Brain microvascular endothelial cell (primary cell): ENCODE results near the gene SLC19A3.
A peak's percentile ranks its signal among the peaks of the same experiment; 100 is the strongest.
"Not testable (repeated sequence)": the region's sequence is repeated elsewhere in the genome, so short reads cannot be mapped to it uniquely, and the experiment has no call there.

Experiments used
- DNase-seq: peaks from one replicate; pipeline ENCODE4 v3.0.0-alpha.2; 2020
- H3K27ac ChIP-seq: fragments of 250-450 bp; sonication (Bioruptor Pico); 2 replicates; pipeline ENCODE4 v1.5.1; 2020; ENCODE audit warnings: mild to moderate bottlenecking, moderate library complexity
- H3K27me3 ChIP-seq: fragments of 250-450 bp; sonication (Bioruptor Pico); replicated peaks from 2 replicates; pipeline ENCODE4 v1.5.1; 2020; ENCODE audit warnings: mild to moderate bottlenecking
- H3K36me3 ChIP-seq: fragments of 250-450 bp; sonication (Bioruptor Pico); replicated peaks from 2 replicates; pipeline ENCODE4 v1.5.1; 2020; ENCODE audit warnings: mild to moderate bottlenecking
- H3K4me3 ChIP-seq: 2 replicates; pipeline ENCODE4 v1.5.1; 2011; ENCODE audit warnings: low read depth, mild to moderate bottlenecking, control low read depth, low read length, moderate library complexity
- in situ Hi-C: cut with HindIII; loops from 2 replicates; pipeline ENCODE4 v1.10.0; 2017; ENCODE audit warnings: low sequenced_read_pairs, low pct_ligation_motif_present
- TF ChIP-seq, protein P1 (sequence below): IDR thresholded peaks from 2 replicates; pipeline ENCODE4 v1.5.1; 2011; ENCODE audit warnings: low read depth, mild to moderate bottlenecking, moderate library complexity, low read length, control low read depth, inconsistent platforms; ENCODE audit errors: missing control alignments

SLC19A3 gene

DNA sequence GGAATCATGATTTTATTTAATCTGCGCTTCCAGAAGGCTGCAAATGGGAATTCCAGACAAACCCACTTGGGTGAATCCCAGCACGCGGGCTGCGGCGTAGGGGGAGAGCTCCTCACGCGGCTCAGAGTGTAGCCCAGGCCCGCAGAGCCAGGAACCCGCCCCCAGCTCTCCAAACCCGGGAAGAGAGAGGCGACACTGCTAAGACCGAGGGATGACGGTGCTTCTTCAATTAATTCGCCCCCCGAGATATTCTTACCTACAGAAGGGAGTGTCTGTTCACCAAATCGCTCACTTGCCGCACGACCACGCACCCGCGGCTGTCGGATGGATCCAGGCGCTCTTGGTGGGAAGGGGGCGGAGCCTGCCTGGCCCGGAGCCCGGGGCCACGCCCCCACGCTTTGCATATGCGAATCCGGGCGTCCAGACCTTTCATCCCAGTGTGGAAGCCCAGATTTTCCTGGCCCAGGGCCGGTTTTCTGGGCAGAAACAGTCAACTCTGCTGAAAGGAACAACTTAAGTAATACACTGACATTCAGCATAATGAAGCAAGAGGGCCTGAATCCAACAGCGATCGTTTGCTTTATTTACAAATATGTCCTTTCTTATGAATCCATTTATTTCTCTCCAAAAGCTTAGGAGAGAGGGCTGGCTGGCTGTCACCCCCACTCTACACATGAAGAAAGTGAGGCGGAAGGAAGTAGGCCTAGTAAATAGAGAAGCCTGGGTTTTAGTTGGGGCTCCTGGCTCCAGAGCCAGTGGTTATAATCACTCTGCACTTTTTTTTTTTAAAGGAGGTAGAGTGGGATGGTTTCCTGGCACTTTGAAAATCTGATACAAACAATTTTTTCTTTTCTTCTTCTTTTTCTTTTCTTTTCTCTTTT lies at the start of gene SLC19A3:
SLC19A3 (minus strand) TSS at position 342 of the 881 bp plus-strand sequence. CDS start 15,710 bp downstream, outside the sequence.
- in situ Hi-C loops: no loop called here
- Histone ChIP-seq H3K27ac (no peak within 1 kb of the TSS), H3K27me3 (no peaks in the 10 kb centered on the region), H3K36me3 (no peaks in the 10 kb centered on the region), H3K4me3 (peak within 1 kb of the TSS; percentile 56)
- DNase-seq: peak; percentile 59
- TF ChIP-seq, protein P1, sequence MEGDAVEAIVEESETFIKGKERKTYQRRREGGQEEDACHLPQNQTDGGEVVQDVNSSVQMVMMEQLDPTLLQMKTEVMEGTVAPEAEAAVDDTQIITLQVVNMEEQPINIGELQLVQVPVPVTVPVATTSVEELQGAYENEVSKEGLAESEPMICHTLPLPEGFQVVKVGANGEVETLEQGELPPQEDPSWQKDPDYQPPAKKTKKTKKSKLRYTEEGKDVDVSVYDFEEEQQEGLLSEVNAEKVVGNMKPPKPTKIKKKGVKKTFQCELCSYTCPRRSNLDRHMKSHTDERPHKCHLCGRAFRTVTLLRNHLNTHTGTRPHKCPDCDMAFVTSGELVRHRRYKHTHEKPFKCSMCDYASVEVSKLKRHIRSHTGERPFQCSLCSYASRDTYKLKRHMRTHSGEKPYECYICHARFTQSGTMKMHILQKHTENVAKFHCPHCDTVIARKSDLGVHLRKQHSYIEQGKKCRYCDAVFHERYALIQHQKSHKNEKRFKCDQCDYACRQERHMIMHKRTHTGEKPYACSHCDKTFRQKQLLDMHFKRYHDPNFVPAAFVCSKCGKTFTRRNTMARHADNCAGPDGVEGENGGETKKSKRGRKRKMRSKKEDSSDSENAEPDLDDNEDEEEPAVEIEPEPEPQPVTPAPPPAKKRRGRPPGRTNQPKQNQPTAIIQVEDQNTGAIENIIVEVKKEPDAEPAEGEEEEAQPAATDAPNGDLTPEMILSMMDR: no peak

GRCh38 chr2:227766373-227766883 lies 48.6 kb upstream of the SLC19A3 start:
- Histone ChIP-seq H3K27ac (no peak overlapping the region), H3K36me3 (no peaks in the 10 kb centered on the region), H3K27me3 (no peaks in the 10 kb centered on the region), H3K4me3 (no peak overlapping the region)
- TF ChIP-seq, protein P1: peak; percentile 91
- in situ Hi-C loops: no loop called here
- peak; percentile 66 for DNase-seq

- H3K27me3 ChIP-seq: no peaks in the 10 kb centered on the region
- TF ChIP-seq, protein P1: no peak
- H3K36me3 ChIP-seq: no peaks in the 10 kb centered on the region
- H3K4me3 ChIP-seq: no peak overlapping the region
- no peak for DNase-seq
- H3K27ac ChIP-seq: no peak overlapping the region
- in situ Hi-C loops: no loop called here
Measured at GRCh38 chr2:227765788-227766372, 48.1 kb upstream of the SLC19A3 start.

- Histone ChIP-seq H3K27me3 (no peaks in the 10 kb centered on the region), H3K27ac (no peak overlapping the region), H3K36me3 (no peaks in the 10 kb centered on the region), H3K4me3 (no peak overlapping the region)
- in situ Hi-C loops: no loop called here
- TF ChIP-seq, protein P1: no peak
- DNase-seq: no peak
Measured at GRCh38 chr2:227761740-227762476, 44.1 kb upstream of the SLC19A3 start.

GRCh38 chr2:227759411-227760118 lies 41.7 kb upstream of the SLC19A3 start:
- no peak overlapping the region for H3K4me3 ChIP-seq
- no peaks in the 10 kb centered on the region for H3K36me3 ChIP-seq
- in situ Hi-C loops: no loop called here
- TF ChIP-seq, protein P1: no peak
- no peaks in the 10 kb centered on the region for H3K27me3 ChIP-seq
- no peak for DNase-seq
- H3K27ac ChIP-seq: no peak overlapping the region

GRCh38 chr2:227756261-227756660 lies 38.4 kb upstream of the SLC19A3 start:
- H3K4me3 ChIP-seq, DNase-seq, H3K27ac ChIP-seq, H3K36me3 ChIP-seq, H3K27me3 ChIP-seq, in situ Hi-C loops: not testable (repeated sequence)
